Right ventricle myocardium inferior (tissue), 1 donor: ENCODE data around the gene CXCL1. TPM values are rescaled to one million over a fixed set of nuclear protein-coding genes. Genes with fewer than 3 reads are reported as not detected.

Experiments
- ATAC-seq: fragments of 200-7000 bp; cut with Tn5 transposase; one replicate; pipeline ENCODE4 v1.9.1; 2020; ENCODE audit warnings: mild to moderate bottlenecking, moderate library complexity
- DNase-seq: peaks from one replicate; pipeline ENCODE4 v3.0.0; 2021; ENCODE audit errors: missing footprints
- intact Hi-C: fragments of 100-400 bp; cut with DNase I; formaldehyde crosslinking; loops from one replicate; pipeline ENCODE4 v1.11.0; 2022
- total RNA-seq: library from RNA; stranded (reverse); fragmentation: NEBNext Ultra II Directional; extraction: Animal tissue kit (Norgen Biotek cat#: 25700); gene quantifications from one replicate; pipeline ENCODE4 v1.2.1, GENCODE V29; 2021
- donor health status: DM: no; HTN: yes; CAD: no; lungs with severe emphysema.

CXCL1 gene
- total RNA-seq, 1 donor from 2014 or later: 1.3 TPM

GRCh38 chr4:73848183-73848777 is 20.9 kb upstream of the CXCL1 start:
- intact Hi-C loops: no loop called here
- ATAC-seq: no peak
- DNase-seq: no peak

GRCh38 chr4:73850261-73850970 is 18.8 kb upstream of the CXCL1 start:
- ATAC-seq: no peak
- intact Hi-C loops: no loop called here

GRCh38 chr4:73851293-73851692 is 17.9 kb upstream of the CXCL1 start:
- intact Hi-C loops: no loop called here
- DNase-seq (no peak), ATAC-seq (no peak)

More at GRCh38 chr4:73850261-73850970, 18.8 kb upstream of the CXCL1 start:
- DNase-seq: no peak

DNA sequence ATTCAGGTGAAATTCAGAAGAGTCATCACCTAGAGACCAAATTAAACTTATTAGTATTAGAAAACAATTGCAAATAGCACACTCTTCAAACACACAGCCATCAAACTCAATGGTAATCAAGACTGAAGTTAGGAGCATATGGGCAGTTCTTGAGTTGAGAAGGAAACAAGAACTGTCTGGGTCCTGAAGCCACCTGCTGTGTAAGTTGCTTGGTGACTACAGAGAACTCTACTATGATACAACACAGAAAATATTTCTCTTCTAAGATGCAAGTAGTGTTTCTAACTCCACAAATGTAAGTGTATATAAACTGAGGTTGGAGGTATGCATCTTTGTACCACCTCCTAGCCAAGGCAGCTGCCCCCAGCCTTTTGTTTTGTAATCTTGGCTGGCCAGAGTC is 16.4 kb upstream of the CXCL1 start:
- no peak for DNase-seq
- intact Hi-C loops: no loop called here
- no peak for ATAC-seq

GRCh38 chr4:73853246-73853704 is 15.9 kb upstream of the CXCL1 start, which contains the start of gene PF4V1:
TSS of gene PF4V1 (plus strand) at chr4:73853296. CDS start at chr4:73853363, 67 bp downstream.
- DNase-seq (peak; percentile 60), ATAC-seq (no peak)
- intact Hi-C loops: no loop called here

DNA sequence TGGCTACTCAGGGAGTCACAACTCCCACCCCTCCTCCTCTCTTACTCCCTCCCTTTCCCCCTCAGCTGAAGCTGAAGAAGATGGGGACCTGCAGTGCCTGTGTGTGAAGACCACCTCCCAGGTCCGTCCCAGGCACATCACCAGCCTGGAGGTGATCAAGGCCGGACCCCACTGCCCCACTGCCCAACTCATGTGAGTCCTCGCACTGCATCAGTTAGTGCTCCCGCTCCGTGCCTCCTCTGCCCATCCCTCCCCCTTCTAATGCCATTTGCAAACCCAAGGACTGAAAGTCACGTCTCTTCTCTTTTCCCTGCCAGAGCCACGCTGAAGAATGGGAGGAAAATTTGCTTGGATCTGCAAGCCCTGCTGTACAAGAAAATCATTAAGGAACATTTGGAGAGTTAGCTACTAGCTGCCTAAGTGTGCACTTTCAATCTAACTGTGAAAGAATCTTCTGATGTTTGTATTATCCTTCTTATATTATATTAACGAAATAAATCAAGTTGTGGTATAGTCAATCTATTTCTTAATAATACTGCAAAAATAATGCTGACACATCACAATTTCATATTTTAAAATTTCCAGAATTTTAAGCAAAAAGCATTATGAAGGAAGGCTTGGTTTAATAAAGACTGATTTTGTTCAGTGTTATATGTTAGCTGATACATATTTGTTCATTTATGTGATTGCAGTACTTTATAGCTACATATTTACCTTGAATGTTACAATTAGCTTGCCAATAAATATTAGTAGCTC is 15.3 kb upstream of the CXCL1 start:
- ATAC-seq (no peak), DNase-seq (peak; percentile 67)
- intact Hi-C loops: no loop called here

- no peak for ATAC-seq
- intact Hi-C loops: no loop called here
- no peak for DNase-seq
Measured at GRCh38 chr4:73855406-73855805, 13.8 kb upstream of the CXCL1 start.

DNA sequence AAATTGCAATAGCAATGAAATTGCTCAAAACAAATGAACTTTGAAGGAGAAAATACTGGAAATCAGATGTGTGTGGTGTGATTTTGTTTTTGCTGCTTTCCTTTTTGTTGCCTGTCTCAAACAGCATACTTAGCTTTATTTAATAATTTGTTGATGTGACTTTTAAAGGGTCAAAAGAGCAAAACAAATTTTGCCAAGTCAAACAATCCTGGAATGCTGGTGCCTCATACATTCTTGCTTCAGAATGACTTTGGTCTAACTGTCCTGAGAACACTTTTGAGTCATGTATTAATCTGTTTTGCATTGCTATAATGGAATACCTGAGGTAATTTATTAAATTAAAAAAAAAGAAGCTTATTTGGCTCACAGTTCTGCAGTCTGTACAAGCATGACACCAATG is 12.7 kb upstream of the CXCL1 start:
- intact Hi-C loops: no loop called here
- ATAC-seq: no peak
- no peak for DNase-seq

DNA sequence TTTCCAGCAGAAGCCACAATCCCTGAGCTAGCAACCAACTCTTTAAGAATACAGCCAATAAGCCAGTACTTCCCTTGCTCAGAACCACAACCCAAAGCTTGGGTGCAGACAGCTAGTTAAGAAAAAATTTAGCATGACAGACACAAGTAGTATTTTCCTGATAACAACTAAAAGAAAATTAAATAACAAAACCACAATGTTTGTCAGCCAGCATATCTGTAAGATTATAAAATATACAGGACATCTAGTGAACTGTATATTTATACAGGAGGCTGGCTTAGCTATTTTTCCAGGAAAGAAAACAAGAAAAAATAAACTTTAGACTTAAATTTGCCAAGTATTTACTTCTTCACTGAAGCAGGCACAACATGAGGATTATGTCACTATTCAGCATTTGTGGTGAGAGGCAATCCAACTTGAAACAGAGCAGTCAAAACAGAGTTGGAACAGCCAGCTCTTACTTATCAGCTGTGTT is 9.5 kb upstream of the CXCL1 start:
- intact Hi-C loops: loop anchor here (10.0 kb wide), 1 partner anchor 125 kb away; no protein-coding TSS in a partner anchor
- ATAC-seq (peak; percentile 80), DNase-seq (no peak)

DNA sequence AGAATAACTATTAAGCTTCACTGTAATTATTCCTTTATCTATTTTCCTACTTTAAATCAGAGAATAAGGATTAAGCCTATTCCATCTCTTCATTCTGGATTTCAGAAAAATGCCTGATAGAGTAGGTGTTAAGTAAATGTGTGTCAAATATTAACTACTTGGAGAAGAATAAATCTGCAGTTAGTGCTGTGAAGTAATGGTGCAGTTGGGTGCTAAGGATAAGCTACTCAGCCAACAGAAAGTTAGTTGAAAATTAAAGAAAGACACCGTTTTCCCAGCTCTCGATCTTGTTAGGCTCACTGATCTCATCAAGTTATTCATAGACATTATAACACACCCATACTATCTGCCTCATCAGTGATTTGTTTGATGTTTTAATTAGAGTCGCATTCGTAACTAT is 9.0 kb upstream of the CXCL1 start:
- no peak for DNase-seq
- intact Hi-C loops: loop anchor here (10.0 kb wide), 1 partner anchor 125 kb away; no protein-coding TSS in a partner anchor
- no peak for ATAC-seq

- no peak for ATAC-seq
- intact Hi-C loops: loop anchor here (10.0 kb wide), 1 partner anchor 126 kb away; no protein-coding TSS in a partner anchor
- DNase-seq: no peak
Measured at GRCh38 chr4:73860917-73861316, 8.3 kb upstream of the CXCL1 start.

- DNase-seq: no peak
- ATAC-seq: no peak
- intact Hi-C loops: loop anchor here (10.0 kb wide), 1 partner anchor 128 kb away; no protein-coding TSS in a partner anchor
Measured at GRCh38 chr4:73862322-73862721, 6.9 kb upstream of the CXCL1 start.

GRCh38 chr4:73864365-73864764 is 4.8 kb upstream of the CXCL1 start:
- no peak for ATAC-seq
- intact Hi-C loops: loop anchor here (10.0 kb wide), 1 partner anchor 130 kb away; no protein-coding TSS in a partner anchor
- no peak for DNase-seq

- DNase-seq: no peak
- ATAC-seq: peak; percentile 52
- intact Hi-C loops: loop anchor here (10.0 kb wide), 1 partner anchor 130 kb away; no protein-coding TSS in a partner anchor
Measured at GRCh38 chr4:73864961-73865360, 4.2 kb upstream of the CXCL1 start.

GRCh38 chr4:73865431-73866096 is 3.6 kb upstream of the CXCL1 start:
- ATAC-seq: no peak
- intact Hi-C loops: loop anchor here (10.0 kb wide), 1 partner anchor 131 kb away; no protein-coding TSS in a partner anchor
- no peak for DNase-seq

- intact Hi-C loops: loop anchor here (10.0 kb wide), 1 partner anchor 131 kb away; no protein-coding TSS in a partner anchor
- no peak for DNase-seq
- ATAC-seq: no peak
Measured at GRCh38 chr4:73866246-73866645, 2.9 kb upstream of the CXCL1 start.

- intact Hi-C loops: loop anchor here (10.0 kb wide), 1 partner anchor 133 kb away; no protein-coding TSS in a partner anchor
Measured at GRCh38 chr4:73867783-73868182, 1.4 kb upstream of the CXCL1 start.

More at GRCh38 chr4:73867783-73868182, 1.4 kb upstream of the CXCL1 start:
- ATAC-seq (no peak), DNase-seq (no peak)
